ENCODE results near the gene UPK3BL2.
"Not testable (repeated sequence)": the region's sequence is repeated elsewhere in the genome, so short reads cannot be mapped to it uniquely, and the experiment has no call there.

GRCh38 chr7:102531583-102531982, 11.9 kb downstream of the UPK3BL2 start:
- TF ChIP-seq HDAC2 (IDR thresholded peaks at IDR 0.05); POLR3G (IDR thresholded peaks at IDR 0.05; ENCODE audit: extremely low read depth, insufficient read length, insufficient replicate concordance); CBX3 (IDR thresholded peaks at IDR 0.05; ENCODE audit: borderline replicate concordance in 1 of 2, low read length in 2 of 2); CHD2 (IDR thresholded peaks at IDR 0.05; ENCODE audit: low read depth, low read length); CC2D1A (IDR thresholded peaks at IDR 0.05); CTCF (IDR thresholded peaks at IDR 0.05 in 2 of 3, conservative IDR thresholded peaks at IDR 0.05 in 1 of 3; ENCODE audit: insufficient read depth in 2 of 3, low read depth in 1 of 3, low read length in 3 of 3); MED1 (CRISPR knock-in tag; IDR thresholded peaks at IDR 0.05; ENCODE audit: borderline replicate concordance); NFATC3 (IDR thresholded peaks at IDR 0.05); BHLHE40 (IDR thresholded peaks at IDR 0.05; ENCODE audit: low read length): not testable (repeated sequence)
